ENCODE data around the gene SUSD2.
"Not testable (repeated sequence)": the region's sequence is repeated elsewhere in the genome, so short reads cannot be mapped to it uniquely, and the experiment has no call there.

SUSD2 gene

DNA sequence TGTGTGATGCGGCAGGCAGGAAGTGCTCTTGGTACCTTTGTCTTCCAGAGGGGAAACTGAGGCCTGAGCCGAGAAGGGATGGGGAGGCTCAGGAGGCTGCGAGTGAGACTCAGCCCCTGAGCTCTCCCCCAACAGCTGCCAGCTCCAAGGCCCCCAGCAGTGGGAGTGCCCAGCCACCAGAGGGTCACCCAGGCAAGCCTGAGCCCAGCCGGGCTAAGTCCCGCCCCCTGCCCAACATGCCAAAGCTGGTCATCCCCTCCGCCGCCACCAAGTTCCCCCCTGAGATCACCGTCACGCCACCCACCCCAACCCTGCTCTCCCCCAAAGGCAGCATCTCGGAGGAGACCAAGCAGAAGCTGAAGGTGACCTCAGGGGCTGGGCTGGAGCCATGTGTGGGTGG lies 3.8 kb upstream of the SUSD2 start:
- H3K9me3 Mint-ChIP-seq: no peaks in the 10 kb centered on the region
- DNase-seq (ENCODE audit: low spot score in 2 of 2): no peak
- no peak overlapping the region for H3K4me3 Mint-ChIP-seq
- peaks cover 19% of the 10 kb centered on the region for H3K36me3 Mint-ChIP-seq
- ATAC-seq: no peak
- peak overlapping the region; percentile 32 for H3K27ac Mint-ChIP-seq
- H3K4me1 Mint-ChIP-seq: no peaks in the 10 kb centered on the region

DNA sequence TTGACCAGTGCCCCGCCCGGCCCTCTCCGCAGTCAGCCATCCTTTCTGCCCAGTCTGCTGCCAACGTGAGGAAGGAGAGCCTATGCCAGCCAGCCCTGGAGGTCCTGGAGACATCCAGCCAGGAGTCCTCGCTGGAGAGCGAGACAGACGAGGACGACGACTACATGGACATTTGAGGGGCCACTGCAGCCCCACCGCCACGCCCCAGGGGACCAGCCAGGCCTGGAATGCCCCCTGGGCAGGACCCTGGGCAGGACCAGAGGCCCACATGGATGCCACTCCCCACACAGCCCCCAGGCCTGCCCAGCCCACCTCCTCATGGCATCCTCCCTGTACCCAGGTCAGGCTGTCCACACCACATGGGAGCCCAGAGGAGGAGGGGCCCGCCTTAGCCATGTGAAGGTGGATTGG lies 3.3 kb upstream of the SUSD2 start:
- no peak for ATAC-seq
- no peak overlapping the region for H3K4me3 Mint-ChIP-seq
- DNase-seq (ENCODE audit: low spot score in 2 of 2): no peak
- H3K9me3 Mint-ChIP-seq: no peaks in the 10 kb centered on the region
- H3K27ac Mint-ChIP-seq: no peak overlapping the region
- no peaks in the 10 kb centered on the region for H3K4me1 Mint-ChIP-seq
- H3K36me3 Mint-ChIP-seq: peaks cover 17% of the 10 kb centered on the region

DNA sequence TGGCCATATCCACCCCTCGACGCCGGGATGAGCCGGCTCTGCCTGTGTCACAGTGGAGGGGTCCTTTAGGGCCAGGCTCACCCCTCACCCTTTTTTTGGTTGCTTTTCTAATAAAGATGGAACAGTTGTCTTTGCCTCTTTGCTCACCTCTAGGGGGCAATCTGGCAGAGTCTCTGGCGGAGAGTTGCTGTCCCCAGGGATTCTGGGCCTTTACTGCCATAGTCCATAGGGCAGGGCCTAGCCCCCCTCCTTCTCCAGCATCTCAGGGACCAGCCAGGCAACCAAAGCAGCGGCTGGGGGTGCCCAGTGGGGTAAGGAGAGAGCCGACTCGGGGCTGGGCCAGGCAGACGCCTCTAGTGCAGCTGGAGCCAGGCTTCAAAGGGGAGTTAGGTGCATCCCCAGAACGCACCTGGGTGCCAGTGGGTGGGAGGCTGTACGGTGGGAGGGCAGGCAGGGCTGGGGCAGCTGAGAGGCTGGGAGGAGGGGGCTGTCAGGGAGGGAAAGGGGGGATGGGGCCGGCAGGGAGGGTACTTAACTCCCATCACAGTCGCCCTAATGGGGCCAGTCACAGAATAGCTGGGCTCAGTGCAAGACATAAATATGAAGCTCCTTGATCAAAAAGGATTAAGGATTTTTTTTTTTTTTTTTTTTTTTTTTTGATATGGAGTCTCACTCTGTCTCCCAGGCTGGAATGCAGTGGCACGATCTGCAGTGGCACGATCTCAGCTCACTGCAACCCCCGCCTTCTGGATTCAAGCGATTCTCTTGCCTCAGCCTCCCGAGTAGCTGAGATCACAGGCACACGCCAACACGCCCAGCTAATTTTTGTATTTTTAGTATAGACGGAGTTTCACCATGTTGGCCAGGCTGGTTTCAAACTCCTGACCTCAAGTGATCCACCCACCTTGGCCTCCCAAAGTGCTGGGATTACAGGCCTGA lies 2.5 kb upstream of the SUSD2 start:
- Mint-ChIP-seq H3K27ac (no peak overlapping the region), H3K36me3 (peaks cover 11% of the 10 kb centered on the region), H3K4me1 (no peaks in the 10 kb centered on the region)

DNA sequence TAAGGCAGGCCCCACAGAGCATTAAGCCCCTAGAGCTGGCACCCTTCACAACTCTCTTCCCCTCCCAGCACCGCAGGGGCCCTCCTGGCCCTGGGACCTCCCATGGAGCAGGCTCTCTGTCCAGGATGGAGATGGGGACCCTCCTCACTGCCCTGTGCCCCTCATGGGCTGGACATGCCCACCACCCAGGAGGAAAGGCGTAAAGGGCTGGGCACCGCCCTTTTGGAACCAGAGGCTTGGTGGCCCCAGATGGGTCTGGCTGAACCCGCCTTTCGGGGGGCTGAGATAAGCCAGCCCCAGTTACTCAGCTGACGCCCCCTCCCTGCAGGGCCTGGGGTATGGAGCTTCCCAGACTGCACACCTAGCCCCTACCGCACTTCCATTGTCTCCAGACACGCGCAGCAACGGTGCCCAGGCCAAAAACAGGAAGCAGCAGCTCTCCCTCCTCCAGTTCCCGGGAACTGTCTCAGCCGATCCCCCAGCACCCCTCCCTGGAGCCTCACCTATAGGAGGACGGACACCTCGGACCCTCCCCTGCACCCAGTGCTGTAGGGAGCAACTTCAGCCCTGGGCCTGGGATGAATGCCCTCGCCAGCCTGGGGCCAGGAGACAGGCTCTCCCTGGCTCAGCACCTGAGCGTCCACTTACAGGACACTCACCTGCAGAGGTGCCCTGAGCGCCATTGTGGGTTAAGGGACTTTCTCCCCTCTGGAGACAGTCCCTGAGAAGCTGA lies 1.6 kb upstream of the SUSD2 start:
- peak overlapping the region; percentile 43 for H3K27ac Mint-ChIP-seq
- DNase-seq (ENCODE audit: low spot score in 2 of 2): no peak
- no peaks in the 10 kb centered on the region for H3K4me1 Mint-ChIP-seq
- ATAC-seq: no peak
- H3K9me3 Mint-ChIP-seq: no peaks in the 10 kb centered on the region
- peaks cover 8% of the 10 kb centered on the region for H3K36me3 Mint-ChIP-seq
- no peak overlapping the region for H3K4me3 Mint-ChIP-seq

More for the DNA sequence above, 2.5 kb upstream of the SUSD2 start:
- DNase-seq (ENCODE audit: low spot score in 2 of 2) (no peak), ATAC-seq (no peak)
- Mint-ChIP-seq H3K4me3 (no peak overlapping the region), H3K9me3 (no peaks in the 10 kb centered on the region)

DNA sequence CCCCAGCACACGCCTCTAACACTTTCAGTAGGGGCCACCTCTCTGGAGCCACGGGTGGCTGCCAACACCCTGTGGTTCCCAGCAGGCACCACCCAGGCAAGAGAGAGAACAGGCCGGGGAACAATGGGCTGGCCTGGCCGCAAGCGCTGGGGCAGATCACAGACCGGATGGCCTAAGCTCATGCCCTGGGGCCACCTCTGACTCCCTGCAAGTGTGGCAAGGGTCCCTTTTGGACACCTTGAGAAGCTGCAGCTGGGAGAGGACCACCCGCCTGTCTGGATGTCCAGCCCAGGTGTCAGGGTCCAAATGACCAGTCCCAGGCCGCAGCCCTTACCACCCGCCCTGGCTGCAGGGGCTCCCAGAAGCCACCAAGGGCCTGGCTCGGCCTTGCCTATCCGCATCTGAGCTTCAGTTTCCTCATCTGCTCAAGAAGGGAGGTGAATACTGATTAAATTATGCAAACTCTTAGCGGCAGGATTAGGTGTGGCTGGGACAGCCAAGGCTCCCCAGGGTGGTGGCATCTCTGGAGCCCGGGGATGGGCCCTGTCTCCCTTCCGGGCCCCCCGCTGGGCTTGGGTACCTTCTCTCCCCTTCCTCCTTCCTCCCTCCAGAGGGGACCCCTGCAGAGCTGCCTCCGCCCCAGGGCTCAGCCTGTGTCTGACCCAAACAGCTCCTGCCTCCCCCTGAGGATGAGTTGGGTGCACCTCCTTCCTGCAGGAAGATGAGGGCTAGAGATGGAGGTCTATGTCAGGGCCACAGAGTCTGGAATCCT lies 785 bp upstream of the SUSD2 start:
- Mint-ChIP-seq H3K4me3 (no peak overlapping the region), H3K27ac (peak overlapping the region; percentile 43)
- ATAC-seq: no peak

DNA sequence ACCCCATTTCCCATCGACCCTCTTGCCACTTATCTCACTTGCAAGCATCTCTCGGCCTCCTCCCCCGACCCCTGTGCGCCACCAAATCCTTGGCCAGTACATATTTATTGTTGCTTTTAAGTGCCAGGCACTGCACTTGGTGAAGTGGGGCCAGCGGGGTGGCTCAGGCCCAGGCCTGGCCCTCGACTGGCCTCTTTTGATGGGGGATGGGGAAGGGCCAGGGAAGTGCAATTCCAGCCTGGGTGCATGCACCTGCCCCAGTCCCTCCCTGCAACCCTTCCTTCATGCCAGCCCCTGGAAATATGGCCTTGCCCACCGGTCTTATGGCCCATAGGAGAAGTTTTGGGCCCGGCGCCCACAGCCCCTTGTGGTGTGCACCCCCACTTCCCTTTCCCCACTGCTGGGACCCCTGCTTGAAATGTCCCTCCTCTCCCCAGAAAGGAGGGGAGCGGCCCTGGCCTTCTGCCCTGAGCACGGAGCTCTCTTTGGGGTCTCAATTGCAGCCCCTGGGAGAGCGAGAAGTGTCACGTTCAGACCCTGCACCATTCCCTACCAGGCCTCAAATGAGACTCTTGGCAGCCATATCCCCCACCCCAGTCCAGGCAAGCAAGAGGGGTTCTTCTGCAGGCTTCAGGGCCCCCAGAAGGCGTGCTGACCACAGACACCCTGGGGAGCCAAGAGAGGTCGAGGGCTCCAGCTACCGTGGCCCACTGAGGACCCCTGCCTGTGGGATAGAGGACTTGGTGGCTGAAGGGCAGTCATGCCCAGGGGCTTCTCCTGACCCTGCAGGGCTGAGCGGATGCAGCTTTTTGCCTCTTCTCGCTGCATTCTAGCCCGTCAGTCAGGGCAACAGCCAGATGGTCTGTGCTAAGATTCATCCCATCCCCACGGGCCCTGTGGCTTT lies 961 bp downstream of the SUSD2 start:
- Mint-ChIP-seq H3K4me1 (no peaks in the 10 kb centered on the region), H3K27ac (no peak overlapping the region), H3K9me3 (no peaks in the 10 kb centered on the region), H3K4me3 (no peak overlapping the region), H3K36me3 (peaks cover 7% of the 10 kb centered on the region)
- ATAC-seq (peak; percentile 19), DNase-seq (ENCODE audit: low spot score in 2 of 2) (no peak)

More for the DNA sequence above, 785 bp upstream of the SUSD2 start:
- Mint-ChIP-seq H3K9me3 (no peaks in the 10 kb centered on the region), H3K36me3 (peaks cover 7% of the 10 kb centered on the region), H3K4me1 (no peaks in the 10 kb centered on the region)
- DNase-seq (ENCODE audit: low spot score in 2 of 2): no peak

DNA sequence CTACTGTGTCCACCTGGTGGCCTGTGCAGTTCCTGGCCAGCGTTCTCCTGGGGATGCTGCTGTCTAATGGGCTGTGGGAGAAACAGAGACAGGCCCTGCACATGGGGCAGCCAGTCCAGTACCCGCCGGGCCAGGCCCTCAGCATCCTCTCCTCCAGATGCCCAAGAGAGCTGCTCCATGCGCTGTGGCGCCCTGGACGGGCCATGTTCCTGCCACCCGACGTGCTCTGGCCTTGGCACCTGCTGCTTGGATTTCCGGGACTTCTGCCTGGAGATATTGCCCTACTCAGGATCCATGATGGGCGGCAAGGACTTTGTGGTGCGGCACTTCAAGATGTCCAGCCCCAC lies 1.6 kb downstream of the SUSD2 start:
- H3K4me3 Mint-ChIP-seq; DNase-seq (ENCODE audit: low spot score in 2 of 2); H3K36me3 Mint-ChIP-seq; H3K9me3 Mint-ChIP-seq; H3K4me1 Mint-ChIP-seq; ATAC-seq; H3K27ac Mint-ChIP-seq: not testable (repeated sequence)

DNA sequence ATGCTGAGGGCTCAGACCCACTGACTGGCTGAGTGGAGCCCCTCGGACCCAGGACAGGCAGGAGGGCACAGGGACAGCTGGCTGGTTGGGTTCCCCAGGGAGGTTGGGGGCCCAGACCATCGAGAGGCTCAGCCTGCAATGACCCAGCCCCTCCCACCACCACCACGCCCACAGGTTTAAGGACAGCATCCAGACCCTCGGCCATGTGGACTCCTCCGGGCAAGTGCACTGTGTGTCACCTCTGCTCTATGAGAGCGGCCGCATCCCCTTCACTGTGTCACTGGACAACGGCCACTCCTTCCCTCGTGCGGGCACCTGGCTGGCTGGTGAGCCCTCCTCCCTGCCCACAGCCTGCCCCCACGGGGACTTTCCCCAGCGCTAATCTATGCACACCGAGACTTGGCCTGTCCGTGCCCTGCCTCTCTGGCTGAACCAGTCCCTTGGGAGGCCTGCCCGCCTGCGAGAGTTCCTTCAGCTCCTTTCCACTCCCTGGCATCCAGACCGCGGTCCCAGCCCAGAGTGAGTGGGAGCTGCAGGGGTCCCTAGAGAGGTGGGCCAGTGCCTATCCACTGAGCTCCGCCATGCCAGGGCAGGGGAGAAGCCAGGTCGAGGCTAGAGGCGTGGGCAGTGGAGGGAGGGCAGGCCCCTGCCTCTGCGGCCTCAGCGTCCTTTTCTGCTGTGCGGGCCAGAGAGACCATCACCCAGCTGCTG lies 2.2 kb downstream of the SUSD2 start:
- Mint-ChIP-seq H3K4me3 (no peak overlapping the region), H3K4me1 (no peaks in the 10 kb centered on the region), H3K27ac (no peak overlapping the region), H3K9me3 (no peaks in the 10 kb centered on the region), H3K36me3 (peaks cover 7% of the 10 kb centered on the region)
- no peak for ATAC-seq
- no peak for DNase-seq (ENCODE audit: low spot score in 2 of 2)

DNA sequence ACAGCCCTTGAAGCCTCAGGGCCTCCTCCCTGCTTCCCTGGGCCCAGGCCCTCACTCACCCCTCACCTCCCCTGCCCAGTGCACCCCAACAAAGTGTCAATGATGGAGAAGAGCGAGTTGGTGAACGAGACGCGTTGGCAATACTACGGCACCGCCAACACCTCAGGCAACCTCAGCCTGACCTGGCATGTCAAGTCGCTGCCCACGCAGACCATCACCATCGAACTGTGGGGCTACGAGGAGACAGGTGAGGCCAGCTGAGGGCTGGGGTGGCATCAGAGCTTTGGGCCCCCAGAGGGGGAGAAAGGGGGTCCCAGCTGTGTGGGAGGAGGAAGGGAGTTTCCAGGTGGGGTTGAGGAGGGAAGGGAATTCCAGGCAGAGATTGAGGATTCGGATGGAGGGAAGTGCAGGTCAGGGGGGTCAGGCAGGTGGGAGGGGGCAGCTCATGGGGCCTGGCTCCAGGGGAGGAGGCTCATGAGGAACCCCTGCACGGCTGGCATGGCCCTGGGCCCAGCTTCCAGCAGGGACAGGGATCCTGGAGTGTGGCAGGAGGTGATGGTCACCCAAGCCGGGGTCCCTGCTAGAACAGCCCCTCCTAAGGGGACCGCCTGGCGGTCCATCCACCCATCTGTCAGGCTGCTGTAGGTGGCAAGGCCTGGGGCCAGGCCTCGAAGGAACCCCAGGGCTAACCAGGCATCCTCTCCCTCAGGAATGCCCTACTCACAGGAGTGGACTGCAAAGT lies 2.9 kb downstream of the SUSD2 start:
- Mint-ChIP-seq H3K27ac (no peak overlapping the region), H3K4me3 (no peak overlapping the region)
- no peak for DNase-seq (ENCODE audit: low spot score in 2 of 2)

DNA sequence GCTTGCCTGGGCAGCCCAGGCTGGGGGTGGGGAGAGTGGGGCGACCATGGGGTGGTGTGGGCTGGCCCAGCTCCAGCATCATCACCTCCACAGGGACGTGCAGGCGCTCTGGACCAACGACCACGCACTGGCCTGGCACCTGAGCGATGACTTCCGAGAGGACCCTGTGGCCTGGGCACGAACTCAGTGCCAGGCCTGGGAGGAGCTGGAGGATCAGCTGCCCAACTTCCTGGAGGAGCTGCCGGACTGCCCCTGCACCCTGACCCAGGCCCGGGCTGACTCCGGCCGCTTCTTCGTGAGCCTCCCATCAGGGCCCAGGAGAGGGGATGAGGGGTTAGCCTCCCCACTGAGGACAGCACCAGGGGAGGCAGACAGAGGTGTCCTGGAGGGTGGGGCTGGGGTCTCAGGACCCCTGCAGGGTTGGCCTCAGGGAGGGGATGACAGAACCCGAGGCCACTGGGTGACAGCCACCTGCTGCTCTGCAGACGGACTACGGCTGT lies 3.8 kb downstream of the SUSD2 start:
- no peak overlapping the region for H3K27ac Mint-ChIP-seq
- DNase-seq (ENCODE audit: low spot score in 2 of 2) (no peak), ATAC-seq (no peak)
- H3K4me3 Mint-ChIP-seq: no peak overlapping the region
- no peaks in the 10 kb centered on the region for H3K4me1 Mint-ChIP-seq
- H3K9me3 Mint-ChIP-seq: no peaks in the 10 kb centered on the region
- peaks cover 7% of the 10 kb centered on the region for H3K36me3 Mint-ChIP-seq

More for the DNA sequence above, 2.9 kb downstream of the SUSD2 start:
- ATAC-seq: no peak
- no peaks in the 10 kb centered on the region for H3K4me1 Mint-ChIP-seq
- H3K36me3 Mint-ChIP-seq: peaks cover 7% of the 10 kb centered on the region
- H3K9me3 Mint-ChIP-seq: no peaks in the 10 kb centered on the region

DNA sequence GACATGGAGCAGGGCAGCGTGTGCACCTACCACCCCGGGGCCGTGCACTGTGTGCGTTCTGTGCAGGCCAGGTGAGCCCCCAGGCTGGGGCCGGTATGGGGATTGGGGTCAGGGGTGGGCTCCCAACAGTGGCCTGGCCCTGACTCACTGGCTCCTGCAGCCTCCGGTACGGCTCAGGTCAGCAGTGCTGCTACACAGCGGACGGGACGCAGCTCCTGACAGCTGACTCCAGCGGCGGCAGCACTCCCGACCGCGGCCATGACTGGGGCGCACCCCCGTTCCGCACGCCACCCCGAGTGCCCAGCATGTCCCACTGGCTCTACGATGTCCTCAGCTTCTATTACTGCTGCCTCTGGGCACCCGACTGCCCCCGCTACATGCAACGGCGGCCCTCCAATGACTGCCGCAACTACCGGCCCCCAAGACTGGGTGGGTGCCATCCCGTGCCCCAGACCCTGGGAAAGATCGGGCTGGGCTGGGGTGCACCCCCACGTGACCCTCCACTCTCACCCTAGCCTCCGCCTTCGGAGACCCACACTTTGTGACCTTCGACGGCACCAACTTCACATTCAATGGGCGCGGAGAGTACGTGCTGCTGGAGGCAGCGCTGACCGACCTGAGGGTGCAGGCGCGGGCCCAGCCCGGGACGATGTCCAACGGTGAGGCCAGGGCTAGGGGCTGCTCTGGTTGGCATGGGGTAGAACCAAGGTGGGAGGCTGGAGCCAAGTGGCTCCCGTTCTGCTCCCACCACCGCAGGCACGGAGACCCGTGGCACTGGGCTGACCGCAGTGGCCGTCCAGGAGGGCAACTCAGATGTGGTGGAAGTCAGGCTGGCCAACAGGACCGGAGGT lies 4.4 kb downstream of the SUSD2 start:
- Mint-ChIP-seq H3K27ac (no peak overlapping the region), H3K4me1 (no peaks in the 10 kb centered on the region), H3K9me3 (no peaks in the 10 kb centered on the region), H3K4me3 (no peak overlapping the region), H3K36me3 (peaks cover 7% of the 10 kb centered on the region)
- no peak for ATAC-seq
- no peak for DNase-seq (ENCODE audit: low spot score in 2 of 2)

DNA sequence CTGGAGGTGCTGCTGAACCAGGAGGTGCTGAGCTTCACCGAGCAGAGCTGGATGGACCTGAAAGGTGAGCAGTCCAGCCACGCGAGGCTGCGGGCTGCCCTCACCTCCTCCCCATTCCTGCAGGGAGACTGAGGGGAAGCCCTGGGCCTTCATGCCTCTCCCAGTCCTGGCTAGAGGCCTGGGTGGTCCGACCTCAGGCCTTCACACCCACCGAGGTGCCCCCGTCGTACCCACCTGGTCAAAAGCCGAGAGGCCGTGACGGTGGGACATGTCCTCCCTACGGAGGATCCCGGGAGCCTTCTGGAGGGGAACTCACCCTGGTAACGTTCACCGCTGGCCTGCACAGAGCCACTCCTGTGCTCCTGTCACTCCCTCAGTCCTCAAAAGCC lies 5.1 kb downstream of the SUSD2 start:
- Mint-ChIP-seq H3K36me3 (peaks cover 7% of the 10 kb centered on the region), H3K4me1 (no peaks in the 10 kb centered on the region), H3K27ac (no peak overlapping the region), H3K4me3 (no peak overlapping the region), H3K9me3 (no peaks in the 10 kb centered on the region)
- ATAC-seq (no peak), DNase-seq (ENCODE audit: low spot score in 2 of 2) (no peak)

Data from stimulated activated effector memory CD8-positive, alpha-beta T cell treated with anti-CD3 and anti-CD28 coated beads, Interleukin-12 subunit alpha, Interleukin-12 subunit beta, amount 100 ng/mL, for 72 hours (primary cell).